Sigmoid colon (tissue), 4 donors: ENCODE measurements around the gene PODXL2.

Source experiments
- EP300 ChIP-seq, 4 donors: sonication (generic); formaldehyde crosslinking; IDR thresholded peaks; one replicate each; pipeline ENCODE4 v1.6.1; 2017; ENCODE audit warnings: antibody characterized with exemption in 4 of 4
- POLR2A ChIP-seq, 2 donors: fragments of 450-650 bp; IDR thresholded peaks; one replicate each; pipeline ENCODE4 v1.6.1; 2016; ENCODE audit warnings: antibody characterized with exemption in 2 of 2, mild to moderate bottlenecking in 2 of 2, moderate library complexity in 2 of 2
- POLR2AphosphoS5 ChIP-seq, 4 donors: sonication (generic); formaldehyde crosslinking; IDR thresholded peaks; one replicate each; pipeline ENCODE4 v1.6.1; 2017; ENCODE audit warnings: antibody characterized with exemption in 4 of 4
- TF ChIP-seq, protein P1 (sequence below), 4 experiments: fragments of 450-650 bp in 3 of 4; fragments of 200-600 bp in 1 of 4; IDR thresholded peaks; one replicate each; pipeline ENCODE4 v1.5.1; 2016 to 2019; ENCODE audit warnings: antibody characterized with exemption in 4 of 4, mild to moderate bottlenecking in 3 of 4, moderate library complexity in 2 of 4

DNA sequence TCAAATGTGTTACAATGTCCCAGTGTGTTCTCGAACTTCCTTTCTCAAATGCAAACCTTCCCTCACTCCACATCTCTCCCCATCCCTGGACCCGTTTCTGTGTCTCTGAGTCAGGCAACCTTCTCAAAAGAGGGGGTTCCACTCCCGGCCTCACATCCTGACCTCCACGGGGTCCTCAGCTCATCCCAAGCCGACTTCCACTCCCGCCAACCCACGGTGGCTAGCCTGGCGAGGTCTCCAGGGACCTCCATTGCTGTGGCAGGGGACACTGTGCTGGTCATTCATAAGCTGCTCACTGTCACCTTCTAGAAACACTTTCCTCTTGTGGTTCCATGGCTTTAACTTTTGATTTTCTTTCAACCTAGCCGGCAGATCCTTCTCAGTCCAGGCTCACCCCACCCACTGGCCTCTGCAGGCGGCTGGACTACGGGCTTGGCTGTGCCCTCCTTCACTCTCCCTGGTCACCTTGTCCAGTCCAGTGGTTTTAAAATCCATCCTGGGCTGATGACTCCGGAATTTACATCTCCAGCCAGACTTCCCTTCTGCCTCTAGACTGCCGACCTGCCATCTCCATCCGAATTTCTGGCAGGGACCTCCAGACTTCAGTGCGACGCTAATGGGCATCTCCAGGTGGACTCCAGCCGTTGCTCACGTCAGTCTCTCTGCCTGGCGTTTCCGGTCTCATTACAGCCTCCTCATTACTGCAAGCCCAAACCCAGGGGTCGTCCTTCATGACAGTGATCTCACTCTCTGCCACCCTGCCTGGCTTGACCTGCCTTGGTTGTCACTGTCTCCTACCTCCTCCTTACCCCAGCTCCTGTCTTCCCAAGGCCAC, 63.7 kb downstream of the PODXL2 start:
- TF ChIP-seq POLR2AphosphoS5 (IDR thresholded peaks at IDR 0.05) (no peak), EP300 (IDR thresholded peaks at IDR 0.05) (no peak), POLR2A (IDR thresholded peaks at IDR 0.05) (no peak)
- TF ChIP-seq, protein P1, sequence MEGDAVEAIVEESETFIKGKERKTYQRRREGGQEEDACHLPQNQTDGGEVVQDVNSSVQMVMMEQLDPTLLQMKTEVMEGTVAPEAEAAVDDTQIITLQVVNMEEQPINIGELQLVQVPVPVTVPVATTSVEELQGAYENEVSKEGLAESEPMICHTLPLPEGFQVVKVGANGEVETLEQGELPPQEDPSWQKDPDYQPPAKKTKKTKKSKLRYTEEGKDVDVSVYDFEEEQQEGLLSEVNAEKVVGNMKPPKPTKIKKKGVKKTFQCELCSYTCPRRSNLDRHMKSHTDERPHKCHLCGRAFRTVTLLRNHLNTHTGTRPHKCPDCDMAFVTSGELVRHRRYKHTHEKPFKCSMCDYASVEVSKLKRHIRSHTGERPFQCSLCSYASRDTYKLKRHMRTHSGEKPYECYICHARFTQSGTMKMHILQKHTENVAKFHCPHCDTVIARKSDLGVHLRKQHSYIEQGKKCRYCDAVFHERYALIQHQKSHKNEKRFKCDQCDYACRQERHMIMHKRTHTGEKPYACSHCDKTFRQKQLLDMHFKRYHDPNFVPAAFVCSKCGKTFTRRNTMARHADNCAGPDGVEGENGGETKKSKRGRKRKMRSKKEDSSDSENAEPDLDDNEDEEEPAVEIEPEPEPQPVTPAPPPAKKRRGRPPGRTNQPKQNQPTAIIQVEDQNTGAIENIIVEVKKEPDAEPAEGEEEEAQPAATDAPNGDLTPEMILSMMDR (IDR thresholded peaks at IDR 0.05), result no peak
